Activated T-helper 17 cell treated with anti-CD3 and anti-CD28 coated beads, Interleukin-2, amount 50 U/mL, for 72 hours (primary cell): ENCODE data around the gene ZNF683. TPM values are rescaled to one million over a fixed set of nuclear protein-coding genes. Genes with fewer than 3 reads are reported as not detected.

Source experiments
- ATAC-seq: fragments of 150-1000 bp; cut with Tn5 transposase; replicated peaks from 2 replicates; pipeline ENCODE4 v1.10.0; 2021; ENCODE audit warnings: mild to moderate bottlenecking, moderate library complexity
- H3K27ac Mint-ChIP-seq: one replicate; pipeline ENCODE4 v1.8.0; 2022; ENCODE audit warnings: mixed read lengths
- H3K27me3 Mint-ChIP-seq: one replicate; pipeline ENCODE4 v1.8.0; 2022; ENCODE audit warnings: mixed read lengths
- H3K36me3 Mint-ChIP-seq: one replicate; pipeline ENCODE4 v1.8.0; 2022; ENCODE audit warnings: low read depth, mild to moderate bottlenecking, mixed read lengths
- H3K4me1 Mint-ChIP-seq: one replicate; pipeline ENCODE4 v1.8.0; 2022; ENCODE audit warnings: mixed read lengths
- H3K4me3 Mint-ChIP-seq: one replicate; pipeline ENCODE4 v1.8.0; 2022; ENCODE audit warnings: mild to moderate bottlenecking, mixed read lengths
- H3K9me3 Mint-ChIP-seq: one replicate; pipeline ENCODE4 v1.8.0; 2022; ENCODE audit warnings: mixed read lengths
- total RNA-seq, 2 donors: library from RNA; stranded (reverse); gene quantifications; one replicate each; pipeline ENCODE4 v1.2.3, GENCODE V29; 2022

The ZNF683 gene
- total RNA-seq, 2 donors from 2014 or later, result not detected

DNA sequence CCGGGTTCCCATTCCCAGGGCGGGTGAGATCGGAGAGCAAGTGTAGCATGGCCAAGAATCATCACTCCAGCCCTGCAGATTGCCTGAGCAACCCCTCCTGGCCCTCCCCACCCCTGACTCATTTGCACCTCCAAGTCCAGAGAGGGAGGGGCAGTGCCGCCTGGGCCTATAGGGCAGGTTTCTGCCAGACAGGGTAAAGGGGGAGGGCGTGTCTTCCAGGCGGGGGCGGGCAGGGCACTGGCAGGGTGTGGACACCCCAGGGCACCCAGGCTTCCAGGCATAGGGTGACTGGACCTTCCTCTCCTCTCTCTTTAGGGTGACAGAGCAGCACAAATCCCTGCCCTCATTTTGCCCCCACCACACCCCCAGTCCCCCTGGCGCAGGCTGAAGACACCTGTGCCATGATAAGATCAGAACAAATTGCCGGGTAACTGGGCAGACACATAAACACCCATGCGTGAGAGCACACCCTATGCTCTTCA, 15.4 kb downstream of the ZNF683 start:
- Mint-ChIP-seq H3K9me3 (no peaks in the 10 kb centered on the region), H3K36me3 (peaks cover 8% of the 10 kb centered on the region), H3K4me3 (no peak overlapping the region), H3K4me1 (peaks cover 19% of the 10 kb centered on the region), H3K27me3 (peaks cover 5% of the 10 kb centered on the region), H3K27ac (peak overlapping the region; percentile 2)
- ATAC-seq, result no peak

DNA sequence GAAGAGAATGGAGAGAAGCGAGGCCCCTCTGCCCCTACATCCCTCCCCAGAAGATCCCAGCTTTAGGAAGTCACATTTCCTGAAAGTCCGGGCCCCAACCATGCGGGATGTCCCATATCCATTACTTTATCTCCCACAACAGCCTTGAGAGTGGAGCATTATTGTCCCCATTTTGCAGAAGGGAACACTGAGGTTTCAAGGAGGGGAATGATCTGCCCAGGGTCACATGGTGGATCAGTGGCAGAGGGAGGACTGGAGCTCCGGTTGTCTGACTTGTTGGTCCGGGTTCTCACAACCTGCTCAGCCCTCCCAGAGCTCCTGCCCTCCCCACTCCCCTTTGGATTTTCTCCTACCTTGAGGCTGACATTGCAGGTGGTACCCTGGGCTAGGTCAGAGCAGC, 16.4 kb downstream of the ZNF683 start:
- H3K4me1 Mint-ChIP-seq, result peaks cover 18% of the 10 kb centered on the region
- peaks cover 5% of the 10 kb centered on the region for H3K27me3 Mint-ChIP-seq
- no peaks in the 10 kb centered on the region for H3K9me3 Mint-ChIP-seq
- peaks cover 8% of the 10 kb centered on the region for H3K36me3 Mint-ChIP-seq
- H3K4me3 Mint-ChIP-seq, result no peak overlapping the region
- H3K27ac Mint-ChIP-seq, result peak overlapping the region; percentile 57
- no peak for ATAC-seq

DNA sequence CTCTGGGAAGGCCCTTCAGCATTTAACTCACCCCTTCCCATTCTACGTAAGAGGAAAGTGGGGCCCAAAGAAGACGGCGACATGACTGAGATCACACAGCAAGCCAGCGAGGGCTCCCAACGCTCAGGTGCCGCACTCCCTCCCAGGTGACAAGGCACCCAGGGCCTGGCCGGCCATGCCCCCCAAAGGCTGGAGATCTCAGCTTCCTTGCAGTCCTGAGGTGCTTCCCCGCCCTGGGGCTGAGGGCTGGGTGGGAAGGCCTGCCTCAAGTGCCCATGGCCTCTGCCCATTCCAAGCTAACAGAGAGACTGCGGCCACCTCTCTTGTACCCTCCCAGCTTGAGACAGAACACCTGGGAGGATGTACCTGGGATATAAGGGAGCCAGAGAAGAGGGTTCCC, 17.6 kb downstream of the ZNF683 start:
- no peak overlapping the region for H3K27ac Mint-ChIP-seq
- H3K27me3 Mint-ChIP-seq, result no peaks in the 10 kb centered on the region
- H3K4me1 Mint-ChIP-seq, result peaks cover 12% of the 10 kb centered on the region
- H3K9me3 Mint-ChIP-seq, result no peaks in the 10 kb centered on the region
- H3K36me3 Mint-ChIP-seq, result peaks cover 5% of the 10 kb centered on the region
- ATAC-seq, result no peak
- H3K4me3 Mint-ChIP-seq, result no peak overlapping the region

DNA sequence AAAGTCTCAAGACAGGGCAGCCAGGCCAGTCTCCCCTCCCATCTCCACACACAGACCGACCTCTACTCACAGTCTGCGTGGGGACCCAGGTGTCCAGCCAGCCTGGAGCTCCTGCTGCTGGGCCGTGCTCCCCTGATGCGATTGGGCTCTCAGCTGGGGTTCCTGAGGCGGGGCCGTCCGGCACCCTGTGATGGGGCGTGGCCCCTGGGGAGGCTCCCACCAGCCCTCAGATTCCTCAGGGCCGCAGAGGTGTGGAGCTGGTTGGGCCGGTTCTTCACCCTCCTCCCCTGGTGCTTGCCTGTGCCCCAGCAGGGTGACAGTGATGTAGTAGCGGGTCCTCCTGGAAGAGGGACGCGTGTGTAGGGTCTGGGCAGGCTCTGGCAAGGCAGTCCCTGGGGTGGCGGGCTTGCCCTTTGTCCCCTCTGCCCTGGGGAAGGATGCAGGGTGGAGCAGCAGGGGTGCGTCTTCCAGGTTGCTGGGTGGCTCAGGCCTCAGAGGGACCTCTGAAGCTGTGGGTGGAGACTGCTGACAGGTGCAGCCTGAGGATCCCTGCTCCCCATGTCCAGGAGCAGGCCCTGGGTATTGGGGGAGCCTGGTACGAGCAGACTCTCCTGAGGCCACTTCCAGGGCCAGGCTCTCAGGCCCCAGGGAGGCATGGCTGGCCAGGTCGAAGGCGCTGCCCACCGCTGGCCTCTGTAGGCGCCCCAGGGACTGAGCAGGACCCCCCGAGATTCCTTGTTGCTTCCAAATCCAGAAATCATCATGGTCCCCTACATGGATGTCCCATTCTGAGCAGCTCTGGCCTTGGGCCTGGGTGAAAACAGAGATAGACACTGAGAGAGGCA, 18.4 kb downstream of the ZNF683 start, which contains the start of gene CRYBG2:
Gene CRYBG2 (minus strand): TSS at position 155 of the 845 bp plus-strand sequence. CDS start 7,473 bp downstream, outside the sequence.
- Mint-ChIP-seq H3K4me1 (peaks cover 8% of the 10 kb centered on the region), H3K4me3 (no peak within 1 kb of the TSS), H3K9me3 (no peaks in the 10 kb centered on the region), H3K27ac (peak within 1 kb of the TSS; percentile 28), H3K36me3 (peaks cover 5% of the 10 kb centered on the region), H3K27me3 (no peaks in the 10 kb centered on the region)
- no peak for ATAC-seq

DNA sequence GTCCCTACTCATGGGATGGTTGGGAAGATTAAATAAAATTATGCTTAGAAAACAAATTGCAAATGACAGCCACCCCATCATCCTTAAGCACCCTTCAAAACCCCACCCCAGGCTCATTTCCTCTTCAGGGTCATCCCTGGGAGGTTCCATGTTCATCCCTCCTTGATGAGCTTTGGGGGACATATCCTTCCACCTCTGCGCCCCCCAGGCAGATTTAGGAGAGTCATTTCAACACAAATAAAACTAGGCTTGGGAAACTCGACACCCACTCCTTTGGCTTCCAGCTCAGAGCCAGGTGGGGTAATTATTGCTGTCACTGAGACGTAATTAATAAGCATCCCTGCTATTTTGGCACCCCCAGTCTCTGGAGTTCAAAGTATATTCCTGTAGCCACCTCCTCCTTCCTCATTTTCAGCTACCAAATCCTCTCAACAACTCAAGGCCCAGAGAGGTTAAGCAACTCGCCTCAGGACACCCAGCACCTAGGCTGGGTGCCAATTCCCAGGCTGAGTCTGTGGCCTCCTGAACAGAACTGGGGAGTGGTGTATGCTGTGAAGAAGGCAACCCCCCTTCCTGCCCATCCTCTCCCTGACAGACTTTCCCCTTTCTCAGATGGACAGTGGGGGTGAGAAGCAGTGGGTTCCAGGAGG, 19.2 kb downstream of the ZNF683 start:
- no peaks in the 10 kb centered on the region for H3K9me3 Mint-ChIP-seq
- H3K27me3 Mint-ChIP-seq, result no peaks in the 10 kb centered on the region
- no peaks in the 10 kb centered on the region for H3K4me1 Mint-ChIP-seq
- ATAC-seq, result no peak
- H3K36me3 Mint-ChIP-seq, result no peaks in the 10 kb centered on the region
- H3K27ac Mint-ChIP-seq, result peak overlapping the region; percentile 28
- no peak overlapping the region for H3K4me3 Mint-ChIP-seq

DNA sequence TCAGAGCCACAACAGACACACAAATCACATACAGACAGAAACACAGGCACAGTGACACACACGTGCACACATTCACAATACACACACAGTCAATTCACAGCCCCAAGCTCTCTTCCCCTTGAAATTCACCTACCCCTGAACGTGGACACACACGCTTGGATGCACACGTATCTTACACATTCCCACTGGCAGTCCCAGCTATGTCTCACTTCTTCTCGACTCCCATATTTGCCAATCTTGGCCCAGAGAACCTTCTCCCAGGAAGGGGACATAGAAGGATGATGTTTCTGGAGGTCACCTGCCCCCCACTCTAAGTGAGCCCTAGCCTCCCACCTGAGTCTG, 20.2 kb downstream of the ZNF683 start:
- Mint-ChIP-seq H3K36me3 (no peaks in the 10 kb centered on the region), H3K27ac (no peak overlapping the region), H3K27me3 (no peaks in the 10 kb centered on the region), H3K4me3 (no peak overlapping the region), H3K9me3 (no peaks in the 10 kb centered on the region), H3K4me1 (no peaks in the 10 kb centered on the region)
- ATAC-seq, result no peak

DNA sequence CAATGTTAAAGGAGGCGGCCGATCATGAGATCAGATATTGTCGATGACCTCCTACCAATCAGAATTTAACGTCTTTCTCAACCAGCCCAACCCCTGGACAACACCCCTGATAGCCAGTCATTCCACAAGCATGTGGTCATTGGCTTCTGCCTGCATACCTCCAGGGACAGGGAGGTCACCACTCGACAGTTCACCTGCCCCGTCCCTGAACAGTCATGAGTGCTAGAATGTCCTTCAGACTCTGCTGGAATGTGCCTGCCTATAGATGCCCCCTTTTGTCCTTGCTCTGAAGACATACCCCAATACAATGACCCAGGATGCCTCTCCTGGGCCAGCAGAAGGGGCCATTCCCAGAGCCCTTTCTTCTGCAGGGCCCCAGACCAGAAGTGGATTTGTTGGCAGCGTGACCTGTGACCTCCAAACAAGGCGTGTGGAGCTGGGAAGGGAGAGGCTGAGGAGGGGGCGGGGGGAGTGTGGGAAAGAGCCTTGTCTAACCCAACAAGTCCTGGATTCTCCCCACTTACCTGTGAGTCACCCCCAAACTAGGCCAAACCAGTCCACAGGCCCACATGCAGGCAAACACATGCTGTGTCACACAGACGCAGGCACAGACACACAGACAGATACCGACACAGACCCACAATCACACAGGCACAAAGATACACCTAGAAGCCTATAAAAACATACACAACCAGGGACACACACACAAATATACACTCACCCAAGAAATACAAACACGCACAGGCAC, 20.8 kb downstream of the ZNF683 start:
- Mint-ChIP-seq H3K4me1 (no peaks in the 10 kb centered on the region), H3K9me3 (no peaks in the 10 kb centered on the region), H3K27ac (no peak overlapping the region), H3K36me3 (no peaks in the 10 kb centered on the region), H3K27me3 (no peaks in the 10 kb centered on the region), H3K4me3 (no peak overlapping the region)
- peak; percentile 50 for ATAC-seq

DNA sequence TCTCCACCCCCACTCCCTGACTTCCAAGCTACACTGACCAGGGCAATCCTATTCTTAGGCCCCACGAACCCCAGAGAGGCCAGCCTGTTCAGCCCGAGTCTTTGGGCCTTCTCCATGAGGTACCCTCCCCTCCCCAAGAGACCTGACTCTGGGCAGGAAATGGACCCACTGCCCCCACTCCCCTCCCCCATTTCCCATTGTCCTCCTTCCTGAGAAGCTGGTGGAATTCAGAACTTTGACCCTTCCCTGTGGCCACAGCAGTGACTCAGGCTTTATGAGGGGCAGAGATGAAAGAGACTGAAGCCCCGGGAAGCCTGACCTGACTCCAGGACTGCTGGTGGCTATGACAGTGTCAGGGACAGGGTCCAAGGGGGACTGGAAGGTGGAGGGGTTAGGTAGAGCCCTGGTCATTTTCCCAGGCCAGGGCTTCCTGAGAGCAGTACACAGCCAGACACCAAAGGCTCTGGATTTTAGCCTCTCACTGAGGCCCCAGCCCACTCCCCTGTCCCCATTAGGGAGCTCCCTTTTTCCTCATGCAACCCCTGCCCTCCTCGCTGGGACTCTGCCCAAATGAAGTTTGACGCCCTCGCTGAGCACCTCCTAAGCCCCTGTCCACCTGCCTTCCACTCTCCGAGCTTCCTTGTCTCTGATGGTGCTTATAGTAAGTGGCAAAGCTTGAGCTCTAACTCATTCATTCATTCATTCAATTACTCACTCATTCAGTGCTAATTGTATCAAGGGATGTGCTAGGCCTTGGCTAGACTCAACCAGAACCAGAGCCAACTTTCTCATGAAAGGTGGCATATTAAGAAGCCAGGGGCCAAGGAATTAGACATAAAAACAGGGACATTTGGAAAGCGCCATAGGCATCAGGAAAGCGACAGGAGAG, 21.6 kb downstream of the ZNF683 start:
- Mint-ChIP-seq H3K27me3 (no peaks in the 10 kb centered on the region), H3K36me3 (no peaks in the 10 kb centered on the region), H3K9me3 (no peaks in the 10 kb centered on the region), H3K4me3 (no peak overlapping the region), H3K27ac (no peak overlapping the region), H3K4me1 (no peaks in the 10 kb centered on the region)
- no peak for ATAC-seq

DNA sequence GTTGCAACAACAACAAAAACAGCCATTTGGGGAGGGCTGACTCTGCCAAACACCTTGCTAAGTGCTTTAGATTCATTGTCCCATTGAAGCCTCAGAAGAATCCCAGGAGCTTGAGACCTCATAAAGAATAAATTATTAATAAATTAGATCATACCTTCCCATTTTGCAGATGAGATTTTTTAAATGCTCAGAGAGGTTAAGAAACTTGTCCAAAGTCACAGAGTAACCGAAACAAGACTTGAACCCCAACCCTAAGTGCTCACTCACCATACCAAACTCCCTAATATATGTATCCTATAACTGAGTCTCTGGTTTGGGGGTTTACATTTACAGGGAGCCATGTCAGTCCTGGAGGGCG, 22.2 kb downstream of the ZNF683 start:
- no peak for ATAC-seq
- Mint-ChIP-seq H3K4me3 (no peak overlapping the region), H3K27ac (no peak overlapping the region), H3K27me3 (no peaks in the 10 kb centered on the region), H3K36me3 (no peaks in the 10 kb centered on the region), H3K9me3 (no peaks in the 10 kb centered on the region), H3K4me1 (no peaks in the 10 kb centered on the region)

DNA sequence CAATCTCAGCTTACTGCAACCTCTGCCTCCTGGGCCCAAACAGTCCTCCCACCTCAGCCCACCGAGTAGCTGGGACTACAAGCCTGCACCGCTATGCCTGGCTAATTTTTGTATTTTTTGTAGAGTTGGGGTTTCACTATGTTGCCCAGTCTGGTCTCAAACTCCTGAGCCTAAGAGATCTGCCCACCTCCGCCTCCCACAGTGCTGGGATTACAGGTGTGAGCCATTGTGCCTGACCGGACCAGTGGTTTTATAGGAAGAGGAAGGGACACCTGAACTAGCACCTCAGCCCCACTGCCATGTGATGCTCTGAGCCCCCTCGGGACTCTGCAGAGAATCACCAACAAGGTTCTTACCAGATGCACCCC, 22.7 kb downstream of the ZNF683 start:
- Mint-ChIP-seq H3K27ac (no peak overlapping the region), H3K4me1 (no peaks in the 10 kb centered on the region), H3K36me3 (no peaks in the 10 kb centered on the region), H3K4me3 (no peak overlapping the region), H3K27me3 (no peaks in the 10 kb centered on the region), H3K9me3 (no peaks in the 10 kb centered on the region)
- ATAC-seq, result no peak

DNA sequence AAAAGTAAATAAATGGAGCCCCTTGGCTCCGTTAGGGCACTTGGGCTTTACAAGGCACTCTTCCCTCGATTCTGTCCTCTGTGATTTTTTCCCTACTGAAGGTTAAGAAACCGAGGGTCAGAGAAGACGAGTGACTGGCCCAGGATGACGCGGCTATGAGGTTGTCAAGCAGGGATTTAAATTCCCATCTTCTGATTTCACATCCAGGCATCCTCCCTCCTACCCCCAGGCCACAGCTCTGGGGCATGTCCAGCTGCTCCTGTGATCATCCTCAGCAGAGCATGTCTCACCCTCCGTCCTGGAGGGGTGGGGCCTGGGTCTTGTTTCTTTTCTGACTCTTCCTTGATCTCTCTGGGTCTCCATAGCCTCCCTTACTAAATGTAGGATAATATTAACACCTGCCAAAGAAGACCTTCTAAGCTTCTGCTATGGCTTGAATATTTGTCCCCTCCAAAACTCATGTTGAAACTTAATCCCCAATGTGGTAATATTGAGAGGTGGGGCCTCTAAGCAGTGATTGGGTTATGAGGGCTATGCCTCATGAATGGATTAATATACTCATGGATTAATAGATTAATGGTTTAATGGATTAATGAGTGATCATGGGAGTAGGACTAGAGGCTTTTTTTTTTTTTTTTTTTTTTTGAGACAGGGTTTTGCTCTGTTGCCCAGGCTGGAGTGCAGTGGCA, 23.2 kb downstream of the ZNF683 start:
- Mint-ChIP-seq H3K4me3 (no peak overlapping the region), H3K36me3 (no peaks in the 10 kb centered on the region), H3K27me3 (no peaks in the 10 kb centered on the region), H3K4me1 (no peaks in the 10 kb centered on the region), H3K27ac (no peak overlapping the region), H3K9me3 (no peaks in the 10 kb centered on the region)
- ATAC-seq, result no peak

DNA sequence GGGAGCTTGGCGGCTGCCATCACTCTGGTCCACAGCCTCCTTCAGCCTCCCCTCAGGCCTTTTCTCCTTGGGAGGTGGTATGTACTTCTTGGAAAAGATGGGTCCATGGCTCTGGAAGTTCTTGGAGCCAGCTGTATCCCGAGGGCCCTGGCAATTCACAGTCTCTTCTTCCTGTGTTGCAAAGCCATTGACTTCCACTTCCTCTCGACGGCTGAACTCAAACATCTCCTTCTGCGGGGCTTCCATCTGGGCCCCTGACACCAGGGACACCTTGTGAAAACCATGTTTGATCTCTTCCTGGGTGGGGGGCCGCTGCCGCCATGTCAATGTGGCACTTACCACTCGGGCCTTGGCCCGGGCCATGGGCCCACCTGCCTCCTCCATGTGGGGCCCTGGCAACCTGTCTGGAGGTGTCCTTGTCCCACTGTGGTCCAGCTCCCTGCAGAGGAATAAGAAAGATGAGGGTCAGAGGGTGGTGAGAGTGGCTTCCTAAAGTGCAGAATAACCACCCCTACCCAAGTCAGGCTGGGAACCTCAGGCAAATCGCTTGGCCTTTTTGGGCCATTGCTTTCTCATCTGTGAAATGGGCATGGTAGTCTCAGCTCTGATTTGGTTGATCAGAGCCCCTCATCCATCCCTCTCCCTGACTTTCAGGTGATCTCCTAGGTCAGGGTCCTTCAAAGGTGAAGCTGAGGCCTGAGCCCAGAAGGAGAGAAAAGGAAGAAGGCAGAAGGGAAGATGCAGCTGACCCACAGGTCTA, 26.1 kb downstream of the ZNF683 start:
- Mint-ChIP-seq H3K4me3 (no peak overlapping the region), H3K9me3 (no peaks in the 10 kb centered on the region), H3K4me1 (no peaks in the 10 kb centered on the region), H3K36me3 (no peaks in the 10 kb centered on the region), H3K27me3 (no peaks in the 10 kb centered on the region), H3K27ac (no peak overlapping the region)
- ATAC-seq, result no peak

DNA sequence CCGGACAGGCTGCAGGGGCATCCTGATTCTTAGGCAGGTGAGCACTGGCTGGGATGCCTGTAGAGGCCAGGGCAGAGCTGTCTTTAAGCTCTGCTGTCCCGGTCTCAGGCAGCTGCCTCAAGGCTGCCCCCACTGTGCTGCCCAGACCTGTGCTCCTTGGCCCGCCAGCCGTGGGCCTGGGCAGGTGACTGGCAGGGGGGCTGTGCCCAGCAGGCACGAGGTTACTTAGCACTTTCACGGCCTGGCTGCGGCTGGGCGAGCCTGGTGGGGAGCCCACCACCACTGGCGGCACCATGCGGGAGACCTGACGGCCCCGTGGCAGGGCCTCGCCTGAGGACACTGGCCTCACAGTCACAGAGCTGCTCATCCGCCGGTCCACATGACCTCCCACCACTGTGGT, 26.8 kb downstream of the ZNF683 start:
- H3K9me3 Mint-ChIP-seq, result no peaks in the 10 kb centered on the region
- no peak overlapping the region for H3K4me3 Mint-ChIP-seq
- H3K36me3 Mint-ChIP-seq, result no peaks in the 10 kb centered on the region
- H3K27me3 Mint-ChIP-seq, result no peaks in the 10 kb centered on the region
- no peak overlapping the region for H3K27ac Mint-ChIP-seq
- no peaks in the 10 kb centered on the region for H3K4me1 Mint-ChIP-seq
- no peak for ATAC-seq
